Cardiac muscle cell (in vitro differentiated cells and primary cell): ENCODE data around the gene FAM107A. TPM values are rescaled to one million over a fixed set of nuclear protein-coding genes. Genes with fewer than 3 reads are reported as not detected.
"Not testable (repeated sequence)": the region's sequence is repeated elsewhere in the genome, so short reads cannot be mapped to it uniquely, and the experiment has no call there.

ENCODE experiments used
- DNase-seq, 2 donors: peaks; one replicate each; pipeline versions ENCODE4 v3.0.0 to v3.0.0-alpha.2; 2010 to 2017; ENCODE audit warnings: low read depth in 1 of 2, low spot score in 1 of 2
- H3K27ac ChIP-seq: fragments of 200-600 bp; sonication (generic); 2 replicates; pipeline ENCODE4 v1.5.1; 2016
- H3K27me3 ChIP-seq: fragments of 200-600 bp; sonication (generic); 2 replicates; pipeline ENCODE4 v1.6.0; 2016; ENCODE audit warnings: control low read depth
- H3K36me3 ChIP-seq: fragments of 200-600 bp; sonication (generic); 2 replicates; pipeline ENCODE4 v1.5.1; 2016; ENCODE audit warnings: control low read depth
- H3K4me1 ChIP-seq: fragments of 200-600 bp; sonication (generic); 2 replicates; pipeline ENCODE4 v1.8.1; 2017; ENCODE audit warnings: low read depth, mild to moderate bottlenecking, mixed run types
- H3K4me3 ChIP-seq: fragments of 200-600 bp; sonication (generic); 2 replicates; pipeline ENCODE4 v1.5.1; 2016; ENCODE audit warnings: mild to moderate bottlenecking
- H3K9me3 ChIP-seq: fragments of 200-600 bp; sonication (generic); 2 replicates; pipeline ENCODE4 v1.5.1; 2017; ENCODE audit warnings: low read depth, mild to moderate bottlenecking, control low read depth
- CTCF ChIP-seq: IDR thresholded peaks from 2 replicates; pipeline ENCODE4 v1.5.1; 2012; ENCODE audit warnings: low read depth, mild to moderate bottlenecking, low read length
- polyA plus RNA-seq: library from polyadenylated mRNA; unstranded; fragments of >200 nt; fragmentation: Nextera tagmentation; extraction: Ambion mirVana; gene quantifications from 2 replicates; pipeline ENCODE4 v1.2.1, GENCODE V29; 2016
- total RNA-seq: library from RNA; depleted of rRNA; stranded (reverse); fragments of >200 nt; gene quantifications from 2 replicates; pipeline ENCODE4 v1.2.3, GENCODE V29; 2016

FAM107A gene
- total and polyA plus RNA-seq, 2 experiments from 2014 or later, result not detected

GRCh38 chr3:58530354-58530865 lies 46.8 kb downstream of the FAM107A start:
- no peaks in the 10 kb centered on the region for H3K36me3 ChIP-seq
- TF ChIP-seq CTCF, result no peak
- H3K4me1 ChIP-seq, result peaks cover under 1% of the 10 kb centered on the region
- H3K9me3 ChIP-seq, result no peaks in the 10 kb centered on the region
- no peak overlapping the region for H3K27ac ChIP-seq
- H3K27me3 ChIP-seq, result no peaks in the 10 kb centered on the region
- H3K4me3 ChIP-seq, result no peak overlapping the region
- DNase-seq, result no peak

GRCh38 chr3:58529516-58530353 lies 47.5 kb downstream of the FAM107A start:
- Histone ChIP-seq H3K4me3 (no peak overlapping the region), H3K27me3 (no peaks in the 10 kb centered on the region), H3K36me3 (no peaks in the 10 kb centered on the region), H3K9me3 (no peaks in the 10 kb centered on the region), H3K4me1 (no peaks in the 10 kb centered on the region), H3K27ac (no peak overlapping the region)
- peak; percentile 47 for TF ChIP-seq CTCF
- peak; percentile 38 to 66 for DNase-seq

GRCh38 chr3:58528629-58529028 lies 48.6 kb downstream of the FAM107A start:
- Histone ChIP-seq H3K4me3 (no peak overlapping the region), H3K27me3 (no peaks in the 10 kb centered on the region), H3K9me3 (no peaks in the 10 kb centered on the region), H3K27ac (no peak overlapping the region), H3K4me1 (no peaks in the 10 kb centered on the region), H3K36me3 (no peaks in the 10 kb centered on the region)
- DNase-seq, result peak; percentile 37 to 75
- TF ChIP-seq CTCF, result no peak

GRCh38 chr3:58527440-58527839 lies 49.8 kb downstream of the FAM107A start:
- not testable (repeated sequence) for H3K4me1 ChIP-seq, DNase-seq, H3K4me3 ChIP-seq, H3K27me3 ChIP-seq, H3K9me3 ChIP-seq, H3K27ac ChIP-seq, H3K36me3 ChIP-seq

DNA sequence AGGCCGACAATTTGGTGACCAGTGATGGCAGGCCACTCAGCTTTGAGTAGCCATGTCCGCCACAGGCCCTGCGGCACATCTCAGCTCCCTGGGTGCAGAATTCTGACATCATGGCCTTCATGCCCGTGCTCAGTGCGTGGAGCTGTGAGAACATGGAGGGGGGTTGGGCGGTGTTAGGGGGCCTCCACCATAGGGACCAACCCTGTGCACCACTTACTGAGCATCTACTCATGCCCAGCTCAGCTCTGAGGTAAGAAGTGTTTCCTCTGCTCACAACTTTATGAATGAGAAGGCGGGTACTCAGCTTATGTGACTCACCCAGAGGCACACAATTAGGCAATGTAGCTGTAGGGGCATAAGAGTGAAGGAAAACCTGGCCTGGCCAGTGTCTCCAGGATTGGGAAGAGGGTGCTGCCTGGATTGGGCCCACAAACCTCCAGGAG lies 50.7 kb downstream of the FAM107A start:
- no peaks in the 10 kb centered on the region for H3K9me3 ChIP-seq
- no peaks in the 10 kb centered on the region for H3K27me3 ChIP-seq
- TF ChIP-seq CTCF, result no peak
- peak in 1 of 2 donors; percentile 94 for DNase-seq
- no peak overlapping the region for H3K4me3 ChIP-seq
- H3K36me3 ChIP-seq, result no peaks in the 10 kb centered on the region
- H3K27ac ChIP-seq, result no peak overlapping the region
- no peaks in the 10 kb centered on the region for H3K4me1 ChIP-seq

- H3K9me3 ChIP-seq, result no peaks in the 10 kb centered on the region
- no peak overlapping the region for H3K27ac ChIP-seq
- no peaks in the 10 kb centered on the region for H3K27me3 ChIP-seq
- no peak overlapping the region for H3K4me3 ChIP-seq
- no peak for TF ChIP-seq CTCF
- no peak for DNase-seq
- H3K36me3 ChIP-seq, result no peaks in the 10 kb centered on the region
- no peaks in the 10 kb centered on the region for H3K4me1 ChIP-seq
These were observed 52.8 kb downstream of the FAM107A start for GRCh38 chr3:58524326-58524888.
